Lower leg skin (tissue), 4 donors: ENCODE results near the gene TWIST1. TPM values are rescaled to one million over a fixed set of nuclear protein-coding genes. Genes with fewer than 3 reads are reported as not detected.

Source experiments
- DNase-seq, 2 donors: peaks; one replicate each; pipeline ENCODE4 v3.0.0-alpha.2; 2019; ENCODE audit warnings: low spot score in 2 of 2
- H3K4me3 ChIP-seq: fragments of 200-600 bp; sonication (generic); 2 replicates; pipeline ENCODE4 v1.5.1; 2017; ENCODE audit warnings: mild to moderate bottlenecking, low read depth; ENCODE audit not compliant: poor library complexity, severe bottlenecking
- POLR2A ChIP-seq, 2 donors: fragments of 450-650 bp; IDR thresholded peaks; one replicate each; pipeline ENCODE4 v1.6.1; 2016 to 2017; ENCODE audit warnings: antibody characterized with exemption in 2 of 2, mild to moderate bottlenecking in 1 of 2, moderate library complexity in 1 of 2
- WGBS, 2 donors: methylation state at CpG; one replicate each; pipeline ENCODE4 v1.1.5; 2018; 5-methylcytosine and 5-hydroxymethylcytosine counted together
- intact Hi-C: fragments of 100-400 bp; cut with DNase I; formaldehyde crosslinking; loops from one replicate; pipeline ENCODE4 v1.15.0; 2023; ENCODE audit warnings: low total_unique reads
- total RNA-seq, 4 donors: library from RNA; depleted of rRNA; stranded (reverse); fragments of >200 nt; gene quantifications; one replicate each; pipeline ENCODE4 v1.1.0, GENCODE V29; 2016
- TF ChIP-seq, protein P1 (sequence below), 3 donors: fragments of 450-650 bp; IDR thresholded peaks; one replicate each; pipeline ENCODE4 v1.5.1; 2016; ENCODE audit warnings: antibody characterized with exemption in 3 of 3, mild to moderate bottlenecking in 3 of 3, moderate library complexity in 2 of 3

TWIST1 gene
- total RNA-seq, 4 donors from 2014 or later: 10.6 to 26.4 (median 19.7) TPM

DNA sequence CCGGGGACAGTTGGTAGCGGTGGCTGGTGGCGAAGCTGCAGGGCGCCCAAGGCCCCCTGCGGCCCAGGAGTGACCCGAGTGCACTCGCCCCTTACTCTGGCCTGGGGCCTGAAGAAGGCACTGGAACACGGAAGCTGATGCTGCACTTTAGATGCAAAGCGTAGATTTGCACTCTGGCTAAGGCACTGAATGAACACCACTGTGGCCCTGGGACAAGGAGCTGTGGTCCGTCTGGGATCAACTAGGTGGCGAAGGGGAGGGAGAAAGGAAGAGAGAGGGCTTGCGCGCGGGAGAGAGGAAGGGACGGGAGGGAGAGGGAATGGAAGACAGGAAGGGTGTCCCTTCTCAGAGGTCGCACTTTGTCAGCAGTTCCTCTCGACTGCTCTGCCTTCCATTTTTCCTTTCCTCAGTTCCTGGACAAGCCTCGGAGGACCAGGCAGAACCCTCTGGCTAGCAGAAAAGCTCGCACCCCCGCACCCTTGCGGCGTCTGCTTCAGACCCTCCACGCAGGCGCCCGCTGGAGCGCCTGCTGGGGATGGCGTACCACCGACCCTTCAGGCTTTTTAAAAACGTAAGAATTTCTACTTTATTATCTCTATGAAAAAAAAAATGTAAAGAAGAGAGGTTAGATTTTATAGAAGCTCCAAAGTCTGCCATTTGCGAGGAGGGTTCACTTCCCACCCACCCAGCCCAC is 26.6 kb upstream of the TWIST1 start:
- no peak for TF ChIP-seq POLR2A (IDR thresholded peaks at IDR 0.05)
- TF ChIP-seq, protein P1, sequence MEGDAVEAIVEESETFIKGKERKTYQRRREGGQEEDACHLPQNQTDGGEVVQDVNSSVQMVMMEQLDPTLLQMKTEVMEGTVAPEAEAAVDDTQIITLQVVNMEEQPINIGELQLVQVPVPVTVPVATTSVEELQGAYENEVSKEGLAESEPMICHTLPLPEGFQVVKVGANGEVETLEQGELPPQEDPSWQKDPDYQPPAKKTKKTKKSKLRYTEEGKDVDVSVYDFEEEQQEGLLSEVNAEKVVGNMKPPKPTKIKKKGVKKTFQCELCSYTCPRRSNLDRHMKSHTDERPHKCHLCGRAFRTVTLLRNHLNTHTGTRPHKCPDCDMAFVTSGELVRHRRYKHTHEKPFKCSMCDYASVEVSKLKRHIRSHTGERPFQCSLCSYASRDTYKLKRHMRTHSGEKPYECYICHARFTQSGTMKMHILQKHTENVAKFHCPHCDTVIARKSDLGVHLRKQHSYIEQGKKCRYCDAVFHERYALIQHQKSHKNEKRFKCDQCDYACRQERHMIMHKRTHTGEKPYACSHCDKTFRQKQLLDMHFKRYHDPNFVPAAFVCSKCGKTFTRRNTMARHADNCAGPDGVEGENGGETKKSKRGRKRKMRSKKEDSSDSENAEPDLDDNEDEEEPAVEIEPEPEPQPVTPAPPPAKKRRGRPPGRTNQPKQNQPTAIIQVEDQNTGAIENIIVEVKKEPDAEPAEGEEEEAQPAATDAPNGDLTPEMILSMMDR (IDR thresholded peaks at IDR 0.05): no peak
- intact Hi-C loops: no loop called here
- DNase-seq: no peak
- no peak overlapping the region for H3K4me3 ChIP-seq
- WGBS, 2 donors: 16% methylated on average over 28 to 30 of the region's 30 CpGs

DNA sequence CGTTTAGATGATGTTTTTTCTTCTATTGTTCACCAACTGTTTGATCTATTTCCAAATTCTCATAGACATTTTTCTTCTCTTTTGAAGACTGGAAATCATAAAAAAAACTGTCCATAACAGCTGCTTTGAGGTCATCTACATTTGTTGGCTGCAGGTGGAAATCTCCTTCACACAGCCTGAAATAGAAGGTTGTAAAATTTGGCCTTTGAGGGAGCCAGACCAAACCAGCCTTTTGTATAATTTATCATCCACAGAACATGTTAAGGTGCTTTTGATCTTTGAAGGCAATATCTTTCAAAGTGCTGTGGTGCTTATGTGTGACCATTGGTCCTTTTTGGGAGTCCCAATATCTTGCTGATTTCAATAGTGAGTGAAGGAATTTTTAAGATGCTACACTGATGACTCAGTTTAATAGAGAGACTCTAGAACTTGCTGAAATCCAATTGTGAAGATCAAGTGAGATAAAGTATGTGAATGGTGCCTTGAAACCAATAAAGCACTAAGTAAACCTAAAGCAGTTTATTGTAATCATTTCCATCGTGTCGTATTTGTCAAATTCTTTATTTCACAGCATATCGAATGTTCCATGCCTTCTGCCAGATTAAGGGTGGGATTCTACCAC is 22.4 kb upstream of the TWIST1 start:
- WGBS, 2 donors: 78 to 81% methylated on average over 4 of the region's 4 CpGs
- DNase-seq: no peak
- H3K4me3 ChIP-seq: no peak overlapping the region
- intact Hi-C loops: no loop called here
- no peak for TF ChIP-seq POLR2A (IDR thresholded peaks at IDR 0.05)
- TF ChIP-seq, protein P1 (IDR thresholded peaks at IDR 0.05): no peak

DNA sequence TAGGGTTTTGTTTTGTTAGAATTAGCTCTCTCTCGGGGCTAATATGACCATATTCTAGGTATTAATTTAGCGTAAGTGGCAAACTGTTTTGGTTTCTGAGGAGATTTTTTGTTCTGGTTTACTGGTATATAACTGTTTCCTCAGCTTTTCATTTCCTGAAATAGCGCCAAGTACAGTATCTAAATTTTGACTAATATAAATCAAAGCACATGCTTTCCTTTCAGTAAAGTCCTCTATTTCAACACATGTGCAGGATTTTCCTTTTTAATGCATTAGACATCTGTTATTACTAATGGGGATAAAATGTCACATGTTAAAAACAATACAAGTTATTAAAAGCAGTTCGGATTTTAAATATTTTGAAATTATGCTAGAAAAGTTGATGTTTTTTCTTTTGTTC is 16.4 kb upstream of the TWIST1 start:
- WGBS, 2 donors: 44 to 51% methylated on average over 4 of the region's 4 CpGs
- DNase-seq: no peak
- H3K4me3 ChIP-seq: no peak overlapping the region
- intact Hi-C loops: no loop called here
- no peak for TF ChIP-seq POLR2A (IDR thresholded peaks at IDR 0.05)
- TF ChIP-seq, protein P1 (IDR thresholded peaks at IDR 0.05): no peak

DNA sequence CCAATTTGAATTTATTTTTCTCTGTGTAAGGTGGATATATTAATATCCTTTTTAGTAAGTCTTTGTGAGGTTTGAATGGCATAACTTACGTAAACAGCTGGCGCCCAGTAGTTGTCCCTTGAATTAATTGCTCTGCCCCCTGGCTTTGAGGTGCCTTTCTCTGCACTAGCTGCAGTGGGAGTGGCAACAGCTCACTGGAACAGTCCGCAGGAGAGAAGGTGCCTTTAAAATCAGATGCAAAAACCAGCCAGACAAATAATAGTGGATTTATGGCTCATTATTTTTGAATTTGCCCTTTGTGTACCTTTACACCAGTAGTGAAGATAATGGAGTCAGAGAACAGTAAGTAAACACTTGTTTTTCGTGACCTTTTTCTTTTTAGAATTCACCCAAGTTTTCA is 16.0 kb upstream of the TWIST1 start:
- no peak for TF ChIP-seq POLR2A (IDR thresholded peaks at IDR 0.05)
- TF ChIP-seq, protein P1 (IDR thresholded peaks at IDR 0.05): no peak
- intact Hi-C loops: no loop called here
- WGBS, 2 donors: 78 to 82% methylated on average over 4 of the region's 4 CpGs
- DNase-seq: no peak
- no peak overlapping the region for H3K4me3 ChIP-seq

DNA sequence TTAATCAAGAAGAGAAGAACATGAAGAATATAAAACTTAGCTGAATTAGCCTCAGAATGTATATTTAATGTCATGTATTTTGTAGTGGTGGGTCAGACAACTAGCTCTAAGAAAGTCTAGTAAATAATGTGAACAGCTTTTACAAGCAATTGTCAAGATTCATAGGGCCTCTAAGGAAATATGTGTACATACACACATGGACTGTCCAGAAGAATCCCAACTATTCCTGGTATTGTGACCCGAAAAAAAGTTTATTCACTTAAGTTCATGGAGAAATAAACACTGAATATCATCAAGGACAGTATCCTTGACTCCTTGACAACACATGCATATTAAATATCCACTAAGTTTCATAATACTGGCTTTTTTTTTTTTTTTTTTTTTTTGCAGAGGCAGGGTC is 11.4 kb upstream of the TWIST1 start:
- no peak for DNase-seq
- H3K4me3 ChIP-seq: no peak overlapping the region
- WGBS, 2 donors: 74 to 85% methylated on average over 1 of the region's 1 CpG
- TF ChIP-seq POLR2A (IDR thresholded peaks at IDR 0.05): no peak
- TF ChIP-seq, protein P1 (IDR thresholded peaks at IDR 0.05): no peak
- intact Hi-C loops: no loop called here
